SK-N-SH (cell line): ENCODE measurements around the gene C1GALT1C1L. TPM values are rescaled to one million over a fixed set of nuclear protein-coding genes. Genes with fewer than 3 reads are reported as not detected.
A peak's percentile ranks its signal among the peaks of the same experiment; 100 is the strongest.

Experiments
- CTCF ChIA-PET: fragments of 300-600, 350-600 bp; formaldehyde crosslinking; extraction: SDS; loops from one replicate; lab custom pipeline; 2021; lab: Yijun Ruan, JAX
- POLR2A ChIA-PET: fragments of 350-600 bp; sonication (Branson Sonifier 250); formaldehyde crosslinking; extraction: SDS; loops from one replicate; lab custom pipeline; 2020; ENCODE audit warnings: antibody characterized with exemption, inconsistent platforms; lab: Yijun Ruan, JAX
- DNase-seq: peaks from one replicate; pipeline ENCODE4 v3.0.0; 2012
- H2AFZ ChIP-seq: fragments of 200-600 bp; sonication (generic); 2 replicates; pipeline ENCODE4 v1.8.1; 2016; ENCODE audit warnings: antibody characterized with exemption, mild to moderate bottlenecking, low read depth
- H3F3A ChIP-seq: fragments of 200-600 bp; sonication (generic); replicated peaks from 2 replicates; pipeline ENCODE3; 2016; ENCODE audit warnings: antibody characterized with exemption, mild to moderate bottlenecking; ENCODE audit not compliant: insufficient read depth
- H3K27ac ChIP-seq, 2 experiments: fragments of 200-500 bp in 1 of 2; fragments of 200-600 bp in 1 of 2; sonication (Bioruptor generic) in 1 of 2; sonication (generic), shearing (Covaris generic) in 1 of 2; 2 replicates each; pipeline versions ENCODE4 v1.5.1 to v1.6.1; 2014 to 2016; ENCODE audit warnings: low read depth in 2 of 2, inconsistent platforms in 1 of 2, low read length in 1 of 2, mild to moderate bottlenecking in 1 of 2, mixed read lengths in 1 of 2
- H3K27me3 ChIP-seq: fragments of 200-600 bp; sonication (generic), shearing (Covaris generic); 2 replicates; pipeline ENCODE4 v1.6.1; 2016; ENCODE audit warnings: mixed run types; ENCODE audit not compliant: insufficient read depth
- H3K36me3 ChIP-seq, 2 experiments: fragments of 200-500 bp in 1 of 2; fragments of 200-600 bp in 1 of 2; sonication (Bioruptor generic) in 1 of 2; sonication (generic) in 1 of 2; replicated peaks in 1 of 2; 2 replicates each; pipeline versions ENCODE3 to v1.5.1; 2014 to 2016; ENCODE audit warnings: low read length in 1 of 2, mild to moderate bottlenecking in 1 of 2; ENCODE audit not compliant: insufficient read depth in 2 of 2, control insufficient read depth in 1 of 2
- H3K4me1 ChIP-seq, 2 experiments: fragments of 200-500 bp in 1 of 2; fragments of 200-600 bp in 1 of 2; sonication (Bioruptor generic) in 1 of 2; sonication (generic), shearing (Covaris generic) in 1 of 2; 2 replicates each; pipeline versions ENCODE4 v1.5.1 to v1.6.1; 2014 to 2016; ENCODE audit warnings: low read depth in 1 of 2, low read length in 1 of 2, mixed run types in 1 of 2; ENCODE audit not compliant: insufficient read depth in 2 of 2, control insufficient read depth in 1 of 2
- H3K4me2 ChIP-seq: fragments of 200-600 bp; sonication (generic), shearing (Covaris generic); 2 replicates; pipeline ENCODE4 v1.6.1; 2017; ENCODE audit warnings: mixed run types
- H3K4me3 ChIP-seq, 2 experiments: fragments of 200-500 bp in 1 of 2; fragments of 200-600 bp in 1 of 2; sonication (Bioruptor generic) in 1 of 2; sonication (generic), shearing (Covaris generic) in 1 of 2; 2 replicates each; pipeline versions ENCODE4 v1.5.1 to v1.8.1; 2014 to 2016; ENCODE audit warnings: low read depth in 2 of 2, inconsistent platforms in 1 of 2, low read length in 1 of 2, mild to moderate bottlenecking in 1 of 2, mixed read lengths in 1 of 2, moderate library complexity in 1 of 2
- H3K79me2 ChIP-seq: fragments of 200-600 bp; sonication (generic); 2 replicates; pipeline ENCODE4 v1.8.1; 2017; ENCODE audit warnings: mild to moderate bottlenecking; ENCODE audit not compliant: insufficient read depth
- H3K9ac ChIP-seq: fragments of 200-600 bp; sonication (generic); 2 replicates; pipeline ENCODE4 v1.6.1; 2017; ENCODE audit warnings: mixed run types
- H3K9me2 ChIP-seq: fragments of 200-600 bp; sonication (generic); 2 replicates; pipeline ENCODE4 v1.6.1; 2017; ENCODE audit warnings: mixed run types
- H3K9me3 ChIP-seq: fragments of 200-600 bp; sonication (generic); 2 replicates; pipeline ENCODE4 v1.6.1; 2017; ENCODE audit warnings: mixed run types, mild to moderate bottlenecking, moderate library complexity
- H4K20me1 ChIP-seq: fragments of 200-600 bp; sonication (generic); 2 replicates; pipeline ENCODE4 v1.6.1; 2017; ENCODE audit warnings: mild to moderate bottlenecking, mixed run types; ENCODE audit not compliant: insufficient read depth
- ELF1 ChIP-seq: IDR thresholded peaks from 2 replicates; pipeline ENCODE4 v1.4.0; 2012
- EZH2phosphoT487 ChIP-seq: fragments of 200-600 bp; sonication (generic); IDR thresholded peaks from 2 replicates; pipeline ENCODE4 v1.6.1; 2017; ENCODE audit warnings: low read depth, mixed run types, mild to moderate bottlenecking, antibody characterized with exemption, moderate library complexity, borderline replicate concordance
- FOXM1 ChIP-seq: IDR thresholded peaks from 2 replicates; pipeline ENCODE4 v1.4.0; 2012; ENCODE audit warnings: low read depth, mild to moderate bottlenecking
- GATA2 ChIP-seq: sonication (generic); formaldehyde crosslinking; IDR thresholded peaks from 2 replicates; pipeline ENCODE4 v1.5.0; 2020; ENCODE audit warnings: mild to moderate bottlenecking, missing genetic modification reagents
- JUND ChIP-seq: IDR thresholded peaks from 2 replicates; pipeline ENCODE4 v1.4.0; 2012
- MEF2A ChIP-seq: IDR thresholded peaks from 2 replicates; pipeline ENCODE4 v1.4.0; 2012; ENCODE audit warnings: low read depth, borderline replicate concordance
- NFIC ChIP-seq: IDR thresholded peaks from 2 replicates; pipeline ENCODE4 v1.4.0; 2012; ENCODE audit warnings: borderline replicate concordance
- NRF1 ChIP-seq: IDR thresholded peaks from 2 replicates; pipeline ENCODE4 v1.6.1; 2012; ENCODE audit warnings: low read depth, mild to moderate bottlenecking, low read length
- POLR2AphosphoS5 ChIP-seq: IDR thresholded peaks from 2 replicates; pipeline ENCODE4 v1.6.1; 2012; ENCODE audit warnings: low read depth, low read length
- RCOR1 ChIP-seq: fragments of 150-350 bp; IDR thresholded peaks from 2 replicates; pipeline ENCODE4 v1.6.1; 2017; ENCODE audit warnings: antibody characterized with exemption, low read length
- SMC3 ChIP-seq: IDR thresholded peaks from 2 replicates; pipeline ENCODE4 v1.6.1; 2012; ENCODE audit warnings: low read depth, low read length, improper control_type of control experiment
- TAF1 ChIP-seq: IDR thresholded peaks from 2 replicates; pipeline ENCODE4 v1.6.1; 2012; ENCODE audit warnings: low read depth, mild to moderate bottlenecking, low read length, moderate library complexity, borderline replicate concordance
- TCF12 ChIP-seq: IDR thresholded peaks from 2 replicates; pipeline ENCODE4 v1.4.0; 2012
- YY1 ChIP-seq: IDR thresholded peaks from 2 replicates; pipeline ENCODE4 v1.4.0; 2012; ENCODE audit warnings: low read depth, mild to moderate bottlenecking
- WGBS: methylation state at CpG from one replicate; pipeline ENCODE4 v1.1.6; 2017; ENCODE audit warnings: low lambda C conversion rate; 5-methylcytosine and 5-hydroxymethylcytosine counted together
- polyA plus RNA-seq, 3 experiments: library from polyadenylated mRNA; depleted of rRNA; stranded (reverse); fragments of >200 nt; gene quantifications; 2 replicates each; pipeline ENCODE4 v1.2.3, GENCODE V29; 2012
- TF ChIP-seq, protein P1 (sequence below): IDR thresholded peaks from 2 replicates; pipeline ENCODE4 v1.6.1; 2012; ENCODE audit warnings: mild to moderate bottlenecking, low read depth, low read length, moderate library complexity

C1GALT1C1L gene
- polyA plus RNA-seq, 1 of the 3 experiments (the other 2 are of a cell fraction) = 2.6 TPM

DNA sequence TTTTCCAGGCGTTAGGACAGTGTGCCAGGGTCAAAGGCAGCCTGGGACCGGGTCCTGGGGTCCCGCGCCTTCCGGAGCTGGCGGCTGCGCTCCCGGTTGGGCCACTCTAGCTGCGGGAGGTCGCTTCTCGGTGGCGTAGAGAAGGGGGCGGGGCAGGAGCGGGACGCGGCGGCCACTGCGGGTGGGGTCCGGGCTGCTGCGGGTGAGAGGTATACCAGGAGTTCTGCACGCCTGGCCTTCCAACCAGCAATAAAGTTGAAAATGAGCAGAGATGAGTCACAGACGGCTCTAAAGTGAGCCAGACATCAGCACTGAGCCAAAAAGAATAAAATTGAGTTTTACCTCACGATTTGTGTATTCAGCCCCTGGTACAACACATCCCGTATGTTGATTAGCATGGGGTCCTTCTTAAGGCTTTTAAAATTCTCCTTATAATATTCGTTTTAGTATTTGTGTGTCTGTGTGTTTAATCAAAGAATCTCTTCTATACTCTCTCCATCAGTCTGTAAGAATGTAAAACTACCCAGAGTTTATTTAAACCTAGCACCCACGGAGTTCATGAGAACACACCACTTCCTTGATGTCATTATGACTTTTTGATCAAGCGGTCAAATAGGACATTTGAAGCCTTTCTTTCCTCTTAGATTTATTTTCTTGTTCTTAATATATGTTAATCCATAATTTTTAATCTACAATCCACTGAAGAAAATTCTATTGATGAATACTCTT is at the start of gene C1GALT1C1L (continued):
- TF ChIP-seq, protein P1, sequence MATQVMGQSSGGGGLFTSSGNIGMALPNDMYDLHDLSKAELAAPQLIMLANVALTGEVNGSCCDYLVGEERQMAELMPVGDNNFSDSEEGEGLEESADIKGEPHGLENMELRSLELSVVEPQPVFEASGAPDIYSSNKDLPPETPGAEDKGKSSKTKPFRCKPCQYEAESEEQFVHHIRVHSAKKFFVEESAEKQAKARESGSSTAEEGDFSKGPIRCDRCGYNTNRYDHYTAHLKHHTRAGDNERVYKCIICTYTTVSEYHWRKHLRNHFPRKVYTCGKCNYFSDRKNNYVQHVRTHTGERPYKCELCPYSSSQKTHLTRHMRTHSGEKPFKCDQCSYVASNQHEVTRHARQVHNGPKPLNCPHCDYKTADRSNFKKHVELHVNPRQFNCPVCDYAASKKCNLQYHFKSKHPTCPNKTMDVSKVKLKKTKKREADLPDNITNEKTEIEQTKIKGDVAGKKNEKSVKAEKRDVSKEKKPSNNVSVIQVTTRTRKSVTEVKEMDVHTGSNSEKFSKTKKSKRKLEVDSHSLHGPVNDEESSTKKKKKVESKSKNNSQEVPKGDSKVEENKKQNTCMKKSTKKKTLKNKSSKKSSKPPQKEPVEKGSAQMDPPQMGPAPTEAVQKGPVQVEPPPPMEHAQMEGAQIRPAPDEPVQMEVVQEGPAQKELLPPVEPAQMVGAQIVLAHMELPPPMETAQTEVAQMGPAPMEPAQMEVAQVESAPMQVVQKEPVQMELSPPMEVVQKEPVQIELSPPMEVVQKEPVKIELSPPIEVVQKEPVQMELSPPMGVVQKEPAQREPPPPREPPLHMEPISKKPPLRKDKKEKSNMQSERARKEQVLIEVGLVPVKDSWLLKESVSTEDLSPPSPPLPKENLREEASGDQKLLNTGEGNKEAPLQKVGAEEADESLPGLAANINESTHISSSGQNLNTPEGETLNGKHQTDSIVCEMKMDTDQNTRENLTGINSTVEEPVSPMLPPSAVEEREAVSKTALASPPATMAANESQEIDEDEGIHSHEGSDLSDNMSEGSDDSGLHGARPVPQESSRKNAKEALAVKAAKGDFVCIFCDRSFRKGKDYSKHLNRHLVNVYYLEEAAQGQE = no peak; the same call in 1 of the 2 replicates
- TF ChIP-seq SMC3 (no peak), YY1 (no peak), POLR2AphosphoS5 (peak; percentile 50; the same call in 1 of the 2 replicates), TAF1 (peak; percentile 38; the same call in 1 of the 2 replicates), RCOR1 (no peak), TCF12 (peak; percentile 41; the same call in 1 of the 2 replicates), JUND (no peak), FOXM1 (no peak), NRF1 (no peak), GATA2 (no peak), EZH2phosphoT487 (no peak), MEF2A (no peak), NFIC (peak; percentile 13; the same call in 1 of the 2 replicates)

DNA sequence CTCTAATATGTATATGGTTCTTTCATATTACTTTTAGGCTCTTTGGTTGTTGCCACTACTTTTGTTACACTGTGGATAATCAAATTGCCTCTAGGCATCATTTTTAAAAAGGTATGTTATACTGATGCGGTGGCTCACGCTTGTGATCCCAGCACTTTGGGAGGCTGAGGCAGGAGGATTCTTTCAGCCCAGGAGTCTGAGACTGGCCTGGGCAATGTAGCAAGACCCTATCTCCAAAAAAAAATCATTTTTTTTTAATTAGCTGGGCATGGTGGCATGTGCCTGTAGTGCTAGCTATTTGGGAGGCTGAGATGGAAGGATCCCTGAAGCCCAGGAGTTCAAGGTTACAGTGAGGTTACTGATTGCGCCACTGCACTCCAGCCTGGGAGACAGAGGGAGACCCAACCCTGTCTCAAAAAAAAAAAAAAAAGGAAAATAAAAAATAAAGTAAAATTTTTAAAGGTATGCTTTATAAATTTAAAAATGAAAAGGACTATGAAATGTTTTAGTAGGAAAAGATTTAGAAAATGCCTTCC is 49.5 kb upstream of the C1GALT1C1L start:
- Histone ChIP-seq H3K4me2 (no peak overlapping the region), H3K79me2 (no peaks in the 10 kb centered on the region), H3K36me3 (no peaks in the 10 kb centered on the region), H3K9me3 (no peaks in the 10 kb centered on the region), H3K4me3 (no peak overlapping the region), H3F3A (no peaks in the 10 kb centered on the region), H3K9me2 (no peaks in the 10 kb centered on the region), H3K27ac (no peak overlapping the region), H2AFZ (no peak overlapping the region), H4K20me1 (no peaks in the 10 kb centered on the region), H3K27me3 (no peaks in the 10 kb centered on the region), H3K9ac (no peak overlapping the region), H3K4me1 (peaks cover 3 to 5% of the 10 kb centered on the region in 2 experiments; a peak in 2 of 4 replicates)
- WGBS = 99% methylated on average over 3 of the region's 3 CpGs
- ChIA-PET POLR2A (no interaction called here), CTCF (no interaction called here)
- TF ChIP-seq JUND (no peak), ELF1 (no peak)
- no peak for DNase-seq
